Stimulated activated CD8-positive, alpha-beta memory T cell treated with anti-CD3 and anti-CD28 coated beads, Interleukin-4, amount 100 ng/mL, for 4 hours (primary cell): ENCODE results near the gene OR1D2.
"Not testable (repeated sequence)": the region's sequence is repeated elsewhere in the genome, so short reads cannot be mapped to it uniquely, and the experiment has no call there.

Experiments used
- DNase-seq, 2 donors: peaks; one replicate each; pipeline ENCODE4 v3.0.0-alpha.2; 2020; ENCODE audit warnings: low read depth in 2 of 2, low spot score in 1 of 2

OR1D2 gene

GRCh38 chr17:3104322-3104721, at the start of gene OR1D2:
Gene OR1D2, minus strand, starts transcription at chr17:3104422. Its CDS starts 11,426 bp downstream, at chr17:3092996.
- DNase-seq = no peak

GRCh38 chr17:3137494-3137893, 33.3 kb upstream of the OR1D2 start:
- not testable (repeated sequence) for DNase-seq

- DNase-seq = no peak
Observed at GRCh38 chr17:3127451-3127850, 23.2 kb upstream of the OR1D2 start, which contains the start of gene OR1G1. Gene OR1G1, minus strand, starts transcription at chr17:3127551. Its CDS starts 0 bp downstream, at chr17:3127551.

- DNase-seq = not testable (repeated sequence)
Observed at GRCh38 chr17:3073850-3074249, 30.4 kb downstream of the OR1D2 start.

GRCh38 chr17:3065192-3065591, 39.0 kb downstream of the OR1D2 start:
- not testable (repeated sequence) for DNase-seq

GRCh38 chr17:3063507-3063906, 40.7 kb downstream of the OR1D2 start, which contains the start of gene OR1D5:
Gene OR1D5, minus strand, starts transcription at chr17:3063607. Its CDS starts 0 bp downstream, at chr17:3063607.
- not testable (repeated sequence) for DNase-seq

GRCh38 chr17:3062824-3063377, 41.3 kb downstream of the OR1D2 start:
- DNase-seq = not testable (repeated sequence)

- DNase-seq = not testable (repeated sequence)
Observed at GRCh38 chr17:3054868-3055267, 49.4 kb downstream of the OR1D2 start.

- no peak for DNase-seq
Observed at GRCh38 chr17:3049705-3050295, 54.4 kb downstream of the OR1D2 start.

- DNase-seq = peak; percentile 76 to 83
Observed at GRCh38 chr17:3048727-3049471, 55.3 kb downstream of the OR1D2 start.

GRCh38 chr17:3046753-3047152, 57.5 kb downstream of the OR1D2 start:
- no peak for DNase-seq

GRCh38 chr17:3043737-3044365, 60.4 kb downstream of the OR1D2 start:
- no peak for DNase-seq

GRCh38 chr17:3040882-3041281, 63.3 kb downstream of the OR1D2 start:
- DNase-seq = no peak

GRCh38 chr17:3039736-3040135, 64.5 kb downstream of the OR1D2 start:
- DNase-seq = no peak

GRCh38 chr17:3038941-3039340, 65.3 kb downstream of the OR1D2 start:
- no peak for DNase-seq
